HL-60 (cell line): ENCODE measurements around the gene TRABD2B.

ENCODE experiments used
- DNase-seq, 2 experiments: peaks; one replicate each; pipeline ENCODE4 v3.0.0-alpha.2; 2010 to 2020; ENCODE audit warnings: low read depth in 1 of 2, low spot score in 1 of 2
- H3K27ac ChIP-seq: fragments of 250-450 bp; sonication (Bioruptor Pico); replicated peaks from 2 replicates; pipeline ENCODE4 v1.5.1; 2020; ENCODE audit warnings: mild to moderate bottlenecking, moderate library complexity
- H3K27me3 ChIP-seq: fragments of 250-450 bp; sonication (Bioruptor Pico); 2 replicates; pipeline ENCODE4 v1.5.1; 2021; ENCODE audit warnings: mild to moderate bottlenecking, moderate library complexity; ENCODE audit not compliant: insufficient read depth, poor library complexity, severe bottlenecking
- H3K4me3 ChIP-seq: replicated peaks from 2 replicates; pipeline ENCODE4 v1.5.1; 2011; ENCODE audit warnings: mild to moderate bottlenecking, control low read depth, low read length; ENCODE audit not compliant: insufficient read depth
- GABPA ChIP-seq: IDR thresholded peaks from 2 replicates; pipeline ENCODE4 v1.6.1; 2012; ENCODE audit warnings: low read depth
- POLR2AphosphoS5 ChIP-seq: IDR thresholded peaks from 2 replicates; pipeline ENCODE4 v1.6.1; 2012; ENCODE audit warnings: low read depth
- SPI1 ChIP-seq: IDR thresholded peaks from 2 replicates; pipeline ENCODE4 v1.6.1; 2012; ENCODE audit warnings: low read depth, mild to moderate bottlenecking, borderline replicate concordance
- TF ChIP-seq, protein P1 (sequence below): IDR thresholded peaks from 2 replicates; pipeline ENCODE4 v1.6.1; 2012; ENCODE audit warnings: low read depth; ENCODE audit not compliant: insufficient replicate concordance
- TF ChIP-seq, protein P2 (sequence below): IDR thresholded peaks from one replicate; pipeline ENCODE4 v1.5.1; 2011; ENCODE audit warnings: low read length, control low read depth, inconsistent platforms; ENCODE audit not compliant: insufficient read depth

TRABD2B gene

DNA sequence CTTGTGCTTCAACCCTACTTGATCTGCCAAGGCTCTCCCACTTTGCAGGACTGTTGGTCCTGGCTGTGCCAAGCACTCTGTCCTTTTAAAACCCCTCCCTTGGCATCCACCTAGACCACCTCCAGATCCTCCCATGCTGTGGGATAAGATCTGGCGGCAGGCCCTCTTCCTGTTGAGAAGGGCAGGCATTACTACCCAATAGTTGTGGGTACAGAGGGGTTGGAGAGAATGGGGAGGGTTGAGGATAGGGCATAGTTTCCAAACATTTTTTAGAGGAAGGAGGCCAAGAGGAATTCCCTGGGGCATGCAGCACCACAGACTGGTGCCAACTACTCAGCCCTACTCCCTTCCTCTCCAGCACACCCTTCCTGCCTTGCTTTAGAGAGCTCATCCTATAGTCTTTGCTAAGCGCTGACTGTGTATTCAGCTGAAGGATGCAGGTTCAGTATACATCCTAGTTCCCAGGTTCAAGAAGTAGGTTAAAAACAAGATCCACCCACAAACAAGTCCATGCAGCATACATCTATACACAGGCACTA is 70.7 kb downstream of the TRABD2B start:
- no peak for DNase-seq
- peaks cover 3% of the 10 kb centered on the region for H3K27me3 ChIP-seq
- H3K27ac ChIP-seq = no peak overlapping the region
- TF ChIP-seq, protein P1, sequence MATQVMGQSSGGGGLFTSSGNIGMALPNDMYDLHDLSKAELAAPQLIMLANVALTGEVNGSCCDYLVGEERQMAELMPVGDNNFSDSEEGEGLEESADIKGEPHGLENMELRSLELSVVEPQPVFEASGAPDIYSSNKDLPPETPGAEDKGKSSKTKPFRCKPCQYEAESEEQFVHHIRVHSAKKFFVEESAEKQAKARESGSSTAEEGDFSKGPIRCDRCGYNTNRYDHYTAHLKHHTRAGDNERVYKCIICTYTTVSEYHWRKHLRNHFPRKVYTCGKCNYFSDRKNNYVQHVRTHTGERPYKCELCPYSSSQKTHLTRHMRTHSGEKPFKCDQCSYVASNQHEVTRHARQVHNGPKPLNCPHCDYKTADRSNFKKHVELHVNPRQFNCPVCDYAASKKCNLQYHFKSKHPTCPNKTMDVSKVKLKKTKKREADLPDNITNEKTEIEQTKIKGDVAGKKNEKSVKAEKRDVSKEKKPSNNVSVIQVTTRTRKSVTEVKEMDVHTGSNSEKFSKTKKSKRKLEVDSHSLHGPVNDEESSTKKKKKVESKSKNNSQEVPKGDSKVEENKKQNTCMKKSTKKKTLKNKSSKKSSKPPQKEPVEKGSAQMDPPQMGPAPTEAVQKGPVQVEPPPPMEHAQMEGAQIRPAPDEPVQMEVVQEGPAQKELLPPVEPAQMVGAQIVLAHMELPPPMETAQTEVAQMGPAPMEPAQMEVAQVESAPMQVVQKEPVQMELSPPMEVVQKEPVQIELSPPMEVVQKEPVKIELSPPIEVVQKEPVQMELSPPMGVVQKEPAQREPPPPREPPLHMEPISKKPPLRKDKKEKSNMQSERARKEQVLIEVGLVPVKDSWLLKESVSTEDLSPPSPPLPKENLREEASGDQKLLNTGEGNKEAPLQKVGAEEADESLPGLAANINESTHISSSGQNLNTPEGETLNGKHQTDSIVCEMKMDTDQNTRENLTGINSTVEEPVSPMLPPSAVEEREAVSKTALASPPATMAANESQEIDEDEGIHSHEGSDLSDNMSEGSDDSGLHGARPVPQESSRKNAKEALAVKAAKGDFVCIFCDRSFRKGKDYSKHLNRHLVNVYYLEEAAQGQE = no peak
- TF ChIP-seq, protein P2, sequence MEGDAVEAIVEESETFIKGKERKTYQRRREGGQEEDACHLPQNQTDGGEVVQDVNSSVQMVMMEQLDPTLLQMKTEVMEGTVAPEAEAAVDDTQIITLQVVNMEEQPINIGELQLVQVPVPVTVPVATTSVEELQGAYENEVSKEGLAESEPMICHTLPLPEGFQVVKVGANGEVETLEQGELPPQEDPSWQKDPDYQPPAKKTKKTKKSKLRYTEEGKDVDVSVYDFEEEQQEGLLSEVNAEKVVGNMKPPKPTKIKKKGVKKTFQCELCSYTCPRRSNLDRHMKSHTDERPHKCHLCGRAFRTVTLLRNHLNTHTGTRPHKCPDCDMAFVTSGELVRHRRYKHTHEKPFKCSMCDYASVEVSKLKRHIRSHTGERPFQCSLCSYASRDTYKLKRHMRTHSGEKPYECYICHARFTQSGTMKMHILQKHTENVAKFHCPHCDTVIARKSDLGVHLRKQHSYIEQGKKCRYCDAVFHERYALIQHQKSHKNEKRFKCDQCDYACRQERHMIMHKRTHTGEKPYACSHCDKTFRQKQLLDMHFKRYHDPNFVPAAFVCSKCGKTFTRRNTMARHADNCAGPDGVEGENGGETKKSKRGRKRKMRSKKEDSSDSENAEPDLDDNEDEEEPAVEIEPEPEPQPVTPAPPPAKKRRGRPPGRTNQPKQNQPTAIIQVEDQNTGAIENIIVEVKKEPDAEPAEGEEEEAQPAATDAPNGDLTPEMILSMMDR = no peak
- no peak overlapping the region for H3K4me3 ChIP-seq

DNA sequence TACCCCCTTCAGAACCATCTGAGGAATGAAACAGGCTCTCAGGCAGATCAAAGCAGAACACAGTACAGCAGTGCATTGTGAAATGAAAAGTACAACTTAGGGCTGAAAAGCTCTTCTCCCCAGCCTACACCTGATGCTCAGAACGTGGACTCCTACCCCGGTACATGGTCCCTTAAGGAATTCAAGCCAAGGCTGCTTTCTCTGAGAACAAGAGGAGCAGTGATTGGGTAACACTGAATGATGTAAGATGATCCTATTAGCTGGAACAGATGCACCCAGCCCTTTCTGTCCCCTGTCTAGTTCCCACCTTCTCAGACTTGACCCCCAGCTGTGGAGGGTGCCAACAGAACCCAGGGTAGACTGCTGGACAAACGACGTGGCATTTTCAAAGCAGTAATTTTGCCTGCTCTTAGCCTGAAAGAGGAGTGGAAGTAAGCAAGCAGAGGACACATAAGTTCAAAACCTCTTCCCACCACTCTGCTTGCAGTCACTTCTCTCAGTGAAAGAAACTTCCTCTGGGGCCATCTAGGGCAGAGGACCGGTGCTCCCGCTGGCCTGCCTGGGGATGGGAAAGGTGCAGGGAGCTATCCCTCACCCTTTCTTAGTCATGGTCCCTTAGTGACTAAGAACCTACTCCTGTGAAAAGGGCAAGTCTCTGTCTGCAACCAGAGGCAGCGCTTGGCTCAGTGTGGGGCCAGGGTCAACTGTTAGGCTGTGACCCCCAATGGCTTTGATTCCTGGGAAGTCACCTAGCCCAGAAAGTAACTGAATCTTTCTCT is 72.7 kb downstream of the TRABD2B start:
- H3K27me3 ChIP-seq = peaks cover 3% of the 10 kb centered on the region
- TF ChIP-seq, protein P1 = no peak
- TF ChIP-seq, protein P2 = no peak
- TF ChIP-seq GABPA (no peak), POLR2AphosphoS5 (no peak), SPI1 (no peak)
- no peak overlapping the region for H3K27ac ChIP-seq
- no peak overlapping the region for H3K4me3 ChIP-seq
- no peak for DNase-seq

DNA sequence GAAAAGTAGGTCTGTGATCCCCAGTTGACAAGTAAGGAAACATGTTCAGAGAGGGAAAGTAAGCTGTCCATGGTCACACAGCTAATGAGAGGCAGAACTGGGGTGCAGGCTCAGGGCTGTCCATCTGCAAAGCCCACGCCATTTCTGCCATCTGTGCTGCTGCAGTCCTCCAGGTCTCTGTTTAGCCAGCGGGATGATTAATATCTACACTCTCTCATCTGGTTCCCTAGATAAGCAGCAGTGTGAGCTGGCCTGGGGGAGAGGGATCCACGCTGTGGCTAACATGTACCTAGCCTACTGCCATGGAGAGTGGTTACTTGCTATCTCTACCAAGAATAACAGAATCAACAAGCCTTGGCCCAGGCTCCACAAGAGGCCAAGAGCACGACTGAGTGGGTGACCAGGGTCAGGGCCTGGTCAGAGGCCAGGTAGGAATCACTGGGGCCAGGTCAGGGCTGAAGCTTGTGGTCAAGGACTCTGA is 75.2 kb downstream of the TRABD2B start:
- Histone ChIP-seq H3K27me3 (peaks cover 3% of the 10 kb centered on the region), H3K4me3 (no peak overlapping the region), H3K27ac (no peak overlapping the region)
- TF ChIP-seq, protein P2 = no peak
- TF ChIP-seq SPI1 = no peak
- TF ChIP-seq, protein P1 = no peak
- no peak for TF ChIP-seq POLR2AphosphoS5
- no peak for TF ChIP-seq GABPA
- DNase-seq = no peak
